HG03378 (cell line): ENCODE measurements around the gene CXCR4.
"Not testable (repeated sequence)": the region's sequence is repeated elsewhere in the genome, so short reads cannot be mapped to it uniquely, and the experiment has no call there.

Experiments
- ATAC-seq: cut with Tn5 transposase; IDR thresholded peaks from one replicate; pipeline ENCODE4 v1.9.1; 2021; ENCODE audit warnings: mild to moderate bottlenecking, moderate library complexity; ENCODE audit not compliant: unreplicated experiment

The CXCR4 gene

DNA sequence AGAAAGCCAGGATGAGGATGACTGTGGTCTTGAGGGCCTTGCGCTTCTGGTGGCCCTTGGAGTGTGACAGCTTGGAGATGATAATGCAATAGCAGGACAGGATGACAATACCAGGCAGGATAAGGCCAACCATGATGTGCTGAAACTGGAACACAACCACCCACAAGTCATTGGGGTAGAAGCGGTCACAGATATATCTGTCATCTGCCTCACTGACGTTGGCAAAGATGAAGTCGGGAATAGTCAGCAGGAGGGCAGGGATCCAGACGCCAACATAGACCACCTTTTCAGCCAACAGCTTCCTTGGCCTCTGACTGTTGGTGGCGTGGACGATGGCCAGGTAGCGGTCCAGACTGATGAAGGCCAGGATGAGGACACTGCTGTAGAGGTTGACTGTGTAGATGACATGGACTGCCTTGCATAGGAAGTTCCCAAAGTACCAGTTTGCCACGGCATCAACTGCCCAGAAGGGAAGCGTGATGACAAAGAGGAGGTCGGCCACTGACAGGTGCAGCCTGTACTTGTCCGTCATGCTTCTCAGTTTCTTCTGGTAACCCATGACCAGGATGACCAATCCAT lies 2.7 kb downstream of the CXCR4 start:
- no peak for ATAC-seq

DNA sequence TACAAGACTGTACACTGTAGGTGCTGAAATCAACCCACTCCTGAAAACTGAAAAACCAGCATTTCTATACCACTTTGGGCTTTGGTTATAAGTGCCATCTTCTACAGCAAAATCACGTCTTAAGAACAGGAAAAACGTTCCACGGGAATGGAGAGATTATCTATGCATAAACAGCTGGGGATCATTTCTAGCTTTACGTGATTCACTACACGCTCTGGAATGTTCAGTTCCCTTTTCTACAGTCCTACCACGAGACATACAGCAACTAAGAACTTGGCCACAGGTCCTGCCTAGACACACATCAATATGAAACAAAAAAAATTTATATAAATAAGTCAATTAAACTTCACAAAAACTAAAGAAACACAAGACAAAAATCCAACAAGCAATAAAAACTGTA lies 3.6 kb downstream of the CXCR4 start:
- ATAC-seq = no peak

DNA sequence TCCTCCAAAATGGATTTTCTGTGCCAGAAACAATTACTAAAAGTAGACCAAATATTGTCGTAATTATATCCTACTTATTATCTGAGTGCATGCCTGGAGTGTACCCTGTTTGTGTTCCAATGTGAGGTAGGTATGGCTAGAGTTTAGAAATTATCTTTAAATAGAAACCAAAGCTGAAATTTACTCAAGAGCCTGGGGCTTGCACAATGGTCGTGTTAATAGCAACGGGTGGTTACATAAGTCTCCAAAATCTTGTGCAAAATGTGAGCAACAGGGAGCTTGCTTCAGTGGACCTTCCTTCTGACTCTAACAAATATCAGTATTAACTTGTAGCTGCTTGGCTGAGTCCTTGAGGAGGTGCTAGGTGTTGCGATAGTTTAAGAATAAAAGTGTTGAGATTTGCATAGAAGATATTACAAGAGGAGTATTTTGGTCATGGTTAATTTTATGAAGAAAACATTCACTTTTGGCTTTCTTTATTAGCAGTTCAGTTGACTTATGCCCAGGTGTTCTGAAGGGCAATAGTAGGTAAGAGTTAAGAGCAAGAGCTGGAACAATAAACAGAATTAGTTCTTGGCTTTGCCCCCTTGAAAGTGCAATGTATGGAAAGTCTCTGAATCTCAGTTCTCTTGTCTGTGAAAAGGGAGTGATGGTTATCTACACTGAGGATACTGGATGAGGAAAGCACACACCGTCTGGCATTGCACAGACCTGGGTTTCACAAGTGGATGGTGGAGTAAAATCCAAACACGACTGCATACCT lies 4.6 kb downstream of the CXCR4 start:
- no peak for ATAC-seq

DNA sequence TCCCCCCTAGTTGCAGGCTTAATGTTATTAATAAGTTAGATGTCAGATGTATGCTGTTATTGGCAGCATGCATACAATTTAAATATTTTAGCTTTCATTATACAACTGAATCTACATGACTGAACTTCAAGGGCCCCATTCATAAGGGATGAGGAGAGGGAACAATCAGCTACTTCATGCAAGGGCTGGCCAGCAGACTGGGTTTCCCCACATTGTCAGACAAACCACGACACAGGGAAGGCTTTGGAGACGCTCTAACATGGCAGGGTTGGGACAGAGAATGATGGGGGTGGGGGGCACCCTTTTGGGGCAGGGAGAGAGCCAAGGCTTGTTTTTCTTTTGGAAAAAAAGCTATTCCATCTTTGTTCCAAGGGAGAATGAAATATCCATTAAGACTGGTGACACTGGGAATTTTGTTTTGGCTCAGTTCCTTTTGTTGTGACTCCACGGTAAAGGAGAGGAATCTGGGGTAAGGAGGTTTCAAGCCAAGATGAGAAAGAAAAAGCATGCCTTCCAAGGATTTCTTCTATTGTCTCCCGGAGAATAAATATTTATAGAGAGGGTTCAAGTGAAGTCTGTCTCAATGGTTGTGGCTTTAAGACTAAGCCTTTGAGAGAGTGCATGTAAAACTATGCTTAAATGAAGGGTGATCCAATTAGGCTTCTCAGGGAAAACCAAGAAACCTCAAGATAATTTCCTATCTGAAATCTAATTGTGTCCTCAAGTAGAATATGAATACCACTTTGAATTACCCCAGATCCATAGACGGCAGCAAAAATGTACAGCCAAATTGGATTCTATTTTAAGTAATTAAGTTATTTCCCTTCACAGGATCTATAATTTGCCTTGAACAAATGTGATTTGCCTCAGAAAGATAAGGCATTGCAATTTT lies 5.4 kb downstream of the CXCR4 start:
- ATAC-seq = no peak

DNA sequence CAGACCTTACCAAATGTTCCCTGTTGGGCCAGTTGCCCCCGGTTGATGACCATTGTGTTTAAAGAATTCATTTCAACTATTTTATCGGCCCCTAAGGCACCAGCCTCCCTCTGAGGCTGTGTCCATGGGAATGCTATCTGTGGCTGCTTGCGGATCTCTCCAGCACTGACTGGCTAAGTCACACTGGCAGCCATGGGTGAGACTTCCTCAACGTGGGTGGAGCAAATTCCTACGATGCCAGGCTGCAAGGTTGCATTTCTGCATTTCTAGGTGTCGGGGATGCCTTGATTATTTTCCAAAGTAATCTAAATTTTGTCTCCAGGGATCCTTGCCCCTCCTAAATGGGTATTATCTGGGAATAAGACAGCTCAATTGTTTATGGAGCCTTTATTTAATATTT lies 6.2 kb downstream of the CXCR4 start:
- ATAC-seq = no peak

DNA sequence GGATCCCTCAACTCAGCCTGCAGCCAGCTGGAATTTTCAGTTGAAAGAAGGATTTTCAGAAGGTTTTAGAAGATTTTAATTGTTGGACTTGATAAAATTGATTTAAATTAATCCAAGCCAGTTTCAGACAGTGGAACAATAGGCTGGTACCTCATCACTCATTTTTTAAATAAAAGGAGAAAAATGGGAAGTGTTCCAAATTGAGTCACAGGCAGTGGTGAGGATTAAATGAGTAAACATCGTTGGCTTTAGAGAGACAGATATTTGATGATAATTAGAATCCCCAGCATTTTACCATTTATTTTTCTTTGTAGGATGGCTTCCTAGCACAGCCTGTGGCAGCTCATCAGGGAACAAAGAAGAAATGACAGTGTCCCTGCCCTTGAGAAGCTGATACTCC lies 7.4 kb downstream of the CXCR4 start:
- ATAC-seq = no peak

DNA sequence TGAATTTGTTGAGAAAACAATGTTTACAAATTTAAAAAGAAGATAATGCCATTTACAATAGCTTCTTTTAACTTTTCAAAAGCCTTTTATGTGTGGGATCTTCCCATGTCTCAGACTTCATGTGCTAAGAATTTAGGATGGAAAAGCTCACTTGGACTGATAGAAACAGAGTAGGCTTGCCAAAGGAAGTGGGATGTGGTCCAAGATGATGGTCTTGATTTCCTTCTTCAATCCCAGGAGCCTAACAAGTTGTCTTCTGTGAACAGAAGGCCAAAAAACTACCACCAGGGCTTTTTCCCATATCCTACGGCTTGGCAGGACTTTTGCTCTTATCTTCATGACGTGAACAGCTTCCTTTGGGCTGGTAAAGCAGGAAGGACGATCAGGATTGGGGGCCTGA lies 9.5 kb downstream of the CXCR4 start:
- ATAC-seq = no peak

DNA sequence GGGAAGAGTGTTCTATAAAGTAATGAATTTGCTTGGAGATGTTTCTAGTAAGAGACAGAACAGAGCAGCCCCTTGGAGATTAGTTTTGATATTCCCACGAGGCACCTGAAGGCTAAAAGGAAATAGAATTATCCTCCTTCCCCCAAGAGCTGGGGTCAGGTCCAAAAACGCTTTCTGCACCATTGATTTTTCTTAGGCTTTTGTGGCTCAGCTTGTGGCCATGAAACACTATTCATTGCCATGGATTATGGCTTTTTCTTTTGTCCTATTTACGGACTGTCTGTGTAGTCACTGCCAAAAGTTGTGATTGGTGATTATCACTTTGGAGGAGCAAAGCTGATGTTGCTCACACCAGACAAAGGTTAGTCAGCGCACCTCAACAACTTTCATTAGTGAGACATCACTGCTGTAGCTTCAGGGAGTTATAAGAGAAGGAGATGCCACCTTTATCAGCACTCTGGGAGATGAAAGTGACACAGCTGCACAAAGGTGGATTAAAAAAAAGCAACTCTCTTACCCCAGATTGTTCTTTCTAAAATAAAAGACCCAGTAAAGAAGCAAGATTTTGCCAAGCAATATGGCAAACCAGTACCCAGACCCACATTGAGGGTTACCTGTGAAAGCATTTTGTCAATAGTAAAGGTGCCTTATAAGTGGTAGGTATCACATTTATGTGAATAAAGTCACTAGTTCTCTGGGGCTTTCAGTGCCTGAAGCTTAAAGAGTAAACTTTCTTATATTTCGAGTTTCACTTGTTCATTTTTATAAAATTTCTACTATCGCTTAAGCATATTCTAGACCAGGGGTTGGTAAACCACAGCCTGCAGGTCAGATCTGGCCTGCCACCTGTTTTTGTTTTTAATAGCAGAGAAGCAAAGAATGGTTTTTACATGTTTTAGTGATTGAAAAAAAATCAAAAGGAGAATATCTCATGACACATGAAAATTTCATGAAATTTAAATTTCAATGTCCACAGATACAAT lies 10.6 kb downstream of the CXCR4 start:
- peak; percentile 47 for ATAC-seq

DNA sequence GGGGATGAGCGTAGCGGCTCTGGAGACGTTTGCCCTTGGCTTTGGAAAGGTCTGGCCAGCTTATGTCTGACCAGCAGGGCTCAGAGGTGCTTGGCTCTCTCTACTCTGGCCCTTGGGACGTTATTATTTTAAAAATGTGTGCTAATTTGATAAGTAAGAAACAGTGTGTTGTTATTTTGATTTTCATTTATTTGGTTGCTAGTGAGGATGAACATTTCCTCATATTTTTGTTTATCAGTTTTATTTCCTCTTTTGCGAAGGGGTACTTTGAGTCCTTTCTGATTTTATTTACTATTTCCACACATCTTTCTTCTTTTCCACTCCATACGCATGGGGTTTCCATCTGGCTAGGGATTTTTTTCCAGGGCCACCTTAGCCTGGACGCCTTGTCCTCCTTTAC lies 11.4 kb downstream of the CXCR4 start:
- ATAC-seq = no peak

DNA sequence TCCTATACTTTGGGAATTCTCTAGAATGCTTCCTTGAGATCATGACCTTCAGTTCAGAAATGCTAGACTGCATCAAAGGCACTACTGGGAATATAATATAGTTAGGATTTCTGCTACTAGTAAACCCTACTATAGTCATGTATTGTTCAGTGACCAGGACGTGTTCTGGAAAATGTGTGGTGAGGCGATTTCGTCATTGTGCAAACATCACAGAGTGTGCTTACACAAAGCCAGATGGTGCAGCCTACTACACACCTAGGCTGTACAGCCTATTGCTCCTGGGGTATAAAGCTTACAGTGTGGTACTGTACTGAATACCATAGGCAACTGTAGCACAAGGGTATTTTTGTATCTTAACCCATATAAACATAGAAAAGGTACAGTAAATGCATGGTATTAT lies 13.0 kb downstream of the CXCR4 start:
- no peak for ATAC-seq

DNA sequence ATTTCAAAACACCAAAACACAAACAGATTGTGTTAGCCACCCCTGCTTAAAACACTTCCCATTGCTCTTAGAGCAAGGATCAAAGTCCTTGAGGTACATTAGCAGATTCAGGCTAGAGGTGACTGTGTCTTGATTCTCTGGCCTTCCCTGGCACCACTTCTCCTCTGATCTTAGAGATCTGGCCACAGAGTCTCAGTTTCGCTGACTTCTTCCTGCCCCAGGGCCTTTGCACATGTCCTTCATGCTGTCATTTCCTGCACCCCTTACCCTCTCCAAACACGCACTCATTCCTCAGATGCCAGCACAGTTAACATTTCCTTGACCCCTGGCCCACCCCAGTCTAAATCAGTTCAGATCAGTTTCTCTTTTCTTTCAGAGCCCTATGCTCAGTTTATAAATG lies 16.9 kb downstream of the CXCR4 start:
- ATAC-seq = no peak

DNA sequence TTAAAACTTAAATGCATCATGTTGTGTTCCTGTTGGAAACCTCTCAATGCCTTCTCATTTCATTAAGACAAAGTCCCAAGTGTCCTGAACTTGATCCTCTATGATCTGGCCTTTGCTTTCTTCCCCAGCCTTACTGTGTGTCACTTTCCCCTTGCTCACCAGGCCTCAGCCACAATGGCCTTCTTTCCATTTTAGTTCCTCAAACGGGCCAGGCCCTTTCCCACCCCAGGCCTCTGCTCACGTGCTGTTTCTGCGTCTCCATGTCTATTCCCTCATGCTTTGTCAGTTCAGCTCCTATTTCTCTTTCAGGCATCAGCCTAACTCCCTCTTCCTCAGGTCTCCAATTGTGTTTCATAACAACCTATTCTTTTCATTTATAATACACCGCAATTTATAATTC lies 19.5 kb downstream of the CXCR4 start:
- no peak for ATAC-seq

DNA sequence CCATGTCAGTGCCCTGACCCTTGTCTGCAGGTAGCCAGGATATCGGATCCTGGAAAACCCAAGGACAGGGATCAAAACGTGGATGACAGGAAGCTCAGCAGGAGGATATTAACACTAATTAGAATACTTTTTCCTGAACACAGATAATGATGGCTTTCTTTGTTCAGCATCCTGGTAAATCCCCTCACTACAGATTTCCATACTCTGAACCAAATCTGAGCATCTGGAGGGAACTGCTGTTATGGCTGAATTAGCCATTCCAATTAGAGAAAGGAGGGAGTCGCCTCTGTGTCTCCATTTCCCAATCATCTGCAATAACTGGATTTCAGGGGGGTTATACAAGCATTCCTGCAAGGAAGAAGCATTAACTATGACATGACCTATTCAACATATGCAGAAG lies 24.4 kb downstream of the CXCR4 start:
- no peak for ATAC-seq

DNA sequence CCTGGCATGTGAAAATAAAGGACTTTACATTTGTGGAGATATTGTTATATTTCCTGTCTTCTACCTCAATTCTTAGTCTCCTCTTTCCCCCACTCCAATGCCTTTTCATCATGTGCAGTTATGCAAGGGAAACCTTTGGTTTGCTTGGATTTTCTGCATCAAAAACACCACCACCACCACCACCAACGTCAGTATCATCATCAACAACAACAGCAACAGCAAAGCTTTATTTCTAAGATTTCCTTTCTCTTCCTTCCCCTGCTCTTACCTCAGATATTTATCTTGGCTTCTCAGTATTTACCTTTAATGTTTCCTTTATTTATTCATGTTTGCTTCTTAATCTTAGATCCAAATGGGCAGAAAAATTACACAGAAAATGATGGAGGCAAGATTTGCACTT lies 26.1 kb downstream of the CXCR4 start:
- no peak for ATAC-seq

DNA sequence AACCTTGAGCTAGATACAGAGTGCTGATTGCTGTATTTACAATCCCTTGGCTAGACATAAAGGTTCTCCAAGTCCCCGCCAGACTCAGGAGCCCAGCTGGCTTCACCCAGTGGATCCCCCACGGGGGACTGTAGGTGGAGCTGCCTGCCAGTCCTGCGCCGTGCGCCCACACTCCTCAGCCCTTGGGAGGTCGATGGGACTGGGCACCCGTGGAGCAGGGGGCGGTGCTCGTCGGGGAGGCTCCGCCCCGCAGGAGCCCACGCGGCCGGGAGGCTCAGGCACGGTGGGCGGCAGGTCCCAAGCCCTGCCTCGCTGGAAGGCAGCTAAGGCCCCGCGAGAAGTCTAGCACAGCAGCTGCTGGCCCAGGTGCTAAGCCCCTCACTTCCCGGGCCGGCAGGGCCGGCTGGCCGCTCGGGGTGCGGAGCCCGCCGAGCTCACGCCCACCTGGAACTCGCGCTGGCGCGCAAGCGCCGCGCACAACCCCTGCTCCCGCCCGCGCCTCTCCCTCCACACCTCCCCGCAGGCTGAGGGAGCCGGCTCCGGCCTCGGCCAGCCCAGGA lies 30.0 kb downstream of the CXCR4 start:
- ATAC-seq = not testable (repeated sequence)

DNA sequence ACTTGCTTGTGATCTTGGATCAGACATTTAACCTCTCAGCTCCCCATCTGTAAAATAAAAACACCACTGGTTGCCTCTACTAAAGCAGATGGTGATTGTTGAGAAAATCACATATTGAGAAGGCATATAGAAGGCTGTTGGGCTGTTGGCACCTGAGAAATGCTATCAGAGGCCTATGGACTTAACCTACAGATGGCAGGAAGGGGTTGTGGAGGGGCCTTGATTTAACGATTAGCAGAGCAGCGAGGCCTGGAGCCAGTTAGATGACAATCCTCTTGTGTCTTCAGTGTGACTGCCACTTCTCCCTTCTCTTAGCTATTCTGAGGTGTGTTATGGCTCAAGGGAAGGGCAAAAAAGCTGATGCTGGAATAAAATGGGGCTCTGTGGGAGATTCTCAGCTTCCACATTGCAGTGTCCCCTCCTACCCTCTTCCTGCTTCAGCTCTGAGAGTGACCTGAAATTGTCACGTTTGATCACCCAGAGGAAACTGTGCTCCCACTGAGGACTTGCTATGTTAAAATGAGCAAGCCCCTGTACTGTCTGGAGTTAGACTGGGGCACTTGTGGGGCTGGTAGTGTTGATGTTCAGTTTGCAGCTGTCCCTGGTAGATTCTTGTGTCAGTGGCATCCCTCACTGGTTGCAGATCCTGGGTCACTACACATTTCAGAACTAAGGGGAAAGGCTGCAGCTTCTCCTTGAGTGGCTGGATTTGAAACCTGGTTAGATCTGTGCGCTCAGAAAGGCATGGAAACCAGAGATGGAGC lies 31.5 kb downstream of the CXCR4 start:
- no peak for ATAC-seq

DNA sequence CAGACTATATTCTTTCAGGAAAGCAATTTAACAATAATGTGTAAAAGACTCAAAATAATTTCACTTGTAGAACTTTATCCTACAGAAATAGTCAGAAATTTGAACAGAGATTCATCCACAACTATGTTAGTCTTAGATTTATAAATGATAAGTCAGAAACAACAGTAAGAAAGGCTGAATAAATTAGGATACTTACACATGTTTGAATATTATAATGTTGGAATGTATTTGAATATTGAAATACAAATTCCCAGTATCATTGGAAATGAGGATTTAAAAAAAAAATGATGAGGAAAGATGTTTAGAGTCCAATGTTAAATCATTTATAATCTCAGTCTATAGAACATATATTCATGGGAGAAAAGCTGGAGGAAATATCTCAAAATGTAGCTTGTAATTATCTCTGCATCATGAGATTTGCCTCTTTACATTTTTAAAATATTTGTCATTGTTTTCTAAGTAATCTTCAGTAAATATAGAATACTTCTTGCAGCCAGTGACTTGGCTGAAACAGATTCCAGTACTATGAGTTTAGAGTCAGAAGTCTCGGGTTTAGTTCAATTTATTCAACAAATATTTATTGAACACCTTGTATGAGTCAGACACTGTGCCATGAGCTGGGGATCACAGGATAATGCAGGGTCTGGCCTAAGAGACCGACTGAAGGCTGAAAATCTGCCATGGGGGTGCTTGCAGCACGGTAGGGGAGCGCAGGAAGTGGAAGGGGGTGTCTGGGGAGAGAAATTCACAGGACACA lies 32.3 kb downstream of the CXCR4 start:
- no peak for ATAC-seq

DNA sequence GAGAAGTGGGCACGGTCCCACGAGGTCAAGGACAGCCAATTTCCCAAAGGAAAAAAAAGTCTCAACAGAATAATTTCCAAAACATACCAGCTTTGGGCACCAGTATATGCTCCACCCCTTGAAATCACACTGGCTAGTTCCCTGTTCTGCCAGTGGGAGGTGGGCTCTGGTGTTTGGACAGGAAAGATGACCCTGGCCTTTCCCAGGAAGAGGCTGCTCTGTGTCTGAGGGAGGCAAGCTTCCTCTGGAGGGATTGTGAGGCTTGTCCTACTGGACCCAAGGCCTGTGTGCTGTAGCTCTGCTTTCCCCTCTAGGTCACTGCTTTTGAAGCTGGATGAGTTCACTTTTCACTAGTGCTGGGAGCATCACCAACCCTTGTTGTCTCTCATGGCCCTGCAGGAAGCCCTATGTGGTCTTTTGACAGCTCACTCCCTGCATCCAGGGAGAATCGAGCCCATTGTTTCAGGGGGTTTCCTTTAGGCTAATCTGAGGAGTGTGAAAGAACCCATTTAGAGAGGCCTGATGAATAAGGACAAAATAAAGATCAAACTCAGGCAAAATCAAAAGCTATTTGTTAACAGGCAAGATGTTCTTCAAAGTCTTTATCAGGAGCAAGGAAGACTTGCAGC lies 36.3 kb downstream of the CXCR4 start:
- no peak for ATAC-seq

DNA sequence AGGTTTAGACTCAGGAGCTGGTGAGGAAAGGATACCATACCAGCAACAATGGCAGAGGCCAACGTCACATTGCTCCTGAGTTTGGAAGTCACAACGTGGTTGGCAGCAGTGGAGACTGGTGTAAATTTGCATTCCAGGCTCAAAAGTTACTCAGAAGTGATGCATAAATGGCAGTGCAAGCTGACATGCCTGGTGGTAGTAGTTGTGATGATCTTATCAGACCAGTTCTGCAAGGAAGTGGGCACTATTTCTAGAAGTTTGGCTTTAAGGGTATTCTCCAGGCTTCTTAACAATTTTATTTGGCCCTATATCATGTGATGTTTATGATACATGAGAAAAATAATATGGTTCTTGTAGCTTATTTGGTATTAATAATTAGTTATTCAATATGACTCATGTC lies 37.8 kb downstream of the CXCR4 start:
- ATAC-seq = no peak
